ENCODE results near the gene MCC. TPM values are rescaled to one million over a fixed set of nuclear protein-coding genes. Genes with fewer than 3 reads are reported as not detected.

The MCC gene
- total RNA-seq, 2 donors from 2014 or later = 164 to 187 TPM

GRCh38 chr5:113128082-113128481 lies 360.2 kb downstream of the MCC start:
- no peak overlapping the region for H3K4me3 Mint-ChIP-seq
- H3K4me1 ChIP-seq (ENCODE audit: control insufficient read depth, insufficient read depth, low read length) = no peaks in the 10 kb centered on the region
- TF ChIP-seq CTCF (conservative IDR thresholded peaks at IDR 0.05) = no peak
- peaks cover 10% of the 10 kb centered on the region for H3K9me3 Mint-ChIP-seq
- no peak overlapping the region for H3K4me3 ChIP-seq (ENCODE audit: low read length)
- H3K27me3 Mint-ChIP-seq (ENCODE audit: insufficient read depth) = no peaks in the 10 kb centered on the region
- no peaks in the 10 kb centered on the region for H3K27me3 ChIP-seq (ENCODE audit: control insufficient read depth, insufficient read depth, low read length, poor library complexity, severe bottlenecking)
- peaks cover 65% of the 10 kb centered on the region for H3K36me3 Mint-ChIP-seq (ENCODE audit: low read depth)
- DNase-seq = no peak
- H3K4me1 Mint-ChIP-seq = peaks cover 53% of the 10 kb centered on the region
- H3K9me3 ChIP-seq (ENCODE audit: control insufficient read depth, low read length) = no peaks in the 10 kb centered on the region
- H3K36me3 ChIP-seq (ENCODE audit: control insufficient read depth, insufficient read depth, low read length) = peaks cover 83% of the 10 kb centered on the region
- no peak overlapping the region for H3K27ac Mint-ChIP-seq
- WGBS, 2 experiments (ENCODE audit: insufficient coverage in 1 of 2, insufficient read length in 1 of 2) = 100% methylated on average over 1 of the region's 1 CpG
- no peak overlapping the region for H3K9ac ChIP-seq (ENCODE audit: extremely low read depth, low read length, poor library complexity, severe bottlenecking)
- H3K27ac ChIP-seq (ENCODE audit: low read depth, low read length) = no peak overlapping the region

- H3K4me3 Mint-ChIP-seq = no peak overlapping the region
Observed at GRCh38 chr5:113127021-113127420, 361.2 kb downstream of the MCC start.

DNA sequence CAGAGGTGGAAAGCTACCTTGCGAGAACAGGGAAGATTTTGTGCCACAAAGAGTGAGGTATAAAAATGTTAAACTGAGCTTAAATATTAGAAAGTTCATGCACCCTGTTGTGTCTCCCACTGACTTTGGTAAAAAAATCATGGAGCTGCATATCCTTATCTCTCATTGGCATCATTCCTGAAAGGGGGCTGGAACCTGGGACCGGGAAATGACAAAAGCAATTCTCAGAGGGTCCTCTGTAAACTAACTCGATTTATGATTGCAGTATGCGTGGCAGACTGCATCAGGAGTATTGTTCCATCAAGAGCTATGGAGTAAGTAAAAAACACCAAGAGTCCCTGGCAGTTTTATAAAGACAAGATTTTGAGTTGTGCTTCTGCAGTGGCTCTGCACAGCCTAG lies 362.9 kb downstream of the MCC start:
- H3K36me3 Mint-ChIP-seq (ENCODE audit: low read depth) = peaks cover 46% of the 10 kb centered on the region
- DNase-seq = no peak
- H3K27ac ChIP-seq (ENCODE audit: low read depth, low read length) = no peak overlapping the region
- no peaks in the 10 kb centered on the region for H3K27me3 ChIP-seq (ENCODE audit: control insufficient read depth, insufficient read depth, low read length, poor library complexity, severe bottlenecking)
- no peak overlapping the region for H3K9ac ChIP-seq (ENCODE audit: extremely low read depth, low read length, poor library complexity, severe bottlenecking)
- WGBS, 2 experiments (ENCODE audit: insufficient coverage in 1 of 2, insufficient read length in 1 of 2) = 95 to 97% methylated on average over 4 of the region's 4 CpGs
- no peak overlapping the region for H3K27ac Mint-ChIP-seq
- no peak overlapping the region for H3K4me3 Mint-ChIP-seq
- no peak overlapping the region for H3K4me3 ChIP-seq (ENCODE audit: low read length)
- no peaks in the 10 kb centered on the region for H3K9me3 ChIP-seq (ENCODE audit: control insufficient read depth, low read length)
- H3K4me1 ChIP-seq (ENCODE audit: control insufficient read depth, insufficient read depth, low read length) = peaks cover 5% of the 10 kb centered on the region
- peaks cover 95% of the 10 kb centered on the region for H3K36me3 ChIP-seq (ENCODE audit: control insufficient read depth, insufficient read depth, low read length)
- no peak for TF ChIP-seq CTCF (conservative IDR thresholded peaks at IDR 0.05)
- H3K4me1 Mint-ChIP-seq = peaks cover 45% of the 10 kb centered on the region
- no peaks in the 10 kb centered on the region for H3K27me3 Mint-ChIP-seq (ENCODE audit: insufficient read depth)
- peaks cover 9% of the 10 kb centered on the region for H3K9me3 Mint-ChIP-seq

More at GRCh38 chr5:113127021-113127420, 361.2 kb downstream of the MCC start:
- peaks cover 5% of the 10 kb centered on the region for H3K4me1 ChIP-seq (ENCODE audit: control insufficient read depth, insufficient read depth, low read length)
- H3K27me3 ChIP-seq (ENCODE audit: control insufficient read depth, insufficient read depth, low read length, poor library complexity, severe bottlenecking) = no peaks in the 10 kb centered on the region
- Mint-ChIP-seq H3K27me3 (ENCODE audit: insufficient read depth) (no peaks in the 10 kb centered on the region), H3K27ac (no peak overlapping the region), H3K4me1 (peaks cover 48% of the 10 kb centered on the region), H3K36me3 (ENCODE audit: low read depth) (peaks cover 60% of the 10 kb centered on the region), H3K9me3 (peaks cover 10% of the 10 kb centered on the region)
- H3K9me3 ChIP-seq (ENCODE audit: control insufficient read depth, low read length) = no peaks in the 10 kb centered on the region
- TF ChIP-seq CTCF (conservative IDR thresholded peaks at IDR 0.05) = no peak
- H3K27ac ChIP-seq (ENCODE audit: low read depth, low read length) = no peak overlapping the region
- WGBS, 2 experiments (ENCODE audit: insufficient coverage in 1 of 2, insufficient read length in 1 of 2) = 71 to 90% methylated on average over 2 to 4 of the region's 4 CpGs
- H3K9ac ChIP-seq (ENCODE audit: extremely low read depth, low read length, poor library complexity, severe bottlenecking) = no peak overlapping the region
- H3K4me3 ChIP-seq (ENCODE audit: low read length) = no peak overlapping the region
- H3K36me3 ChIP-seq (ENCODE audit: control insufficient read depth, insufficient read depth, low read length) = peaks cover 87% of the 10 kb centered on the region
- no peak for DNase-seq
